ENCODE data around the gene GPRIN3.

The GPRIN3 gene

GRCh38 chr4:89253935-89254334, 53.7 kb downstream of the GPRIN3 start:
- no peak for DNase-seq

GRCh38 chr4:89253311-89253710, 54.3 kb downstream of the GPRIN3 start:
- DNase-seq, result no peak

GRCh38 chr4:89251396-89251795, 56.2 kb downstream of the GPRIN3 start:
- DNase-seq, result no peak

- no peak for DNase-seq
Observed at GRCh38 chr4:89249716-89250361, 57.8 kb downstream of the GPRIN3 start.

GRCh38 chr4:89249313-89249712, 58.3 kb downstream of the GPRIN3 start:
- DNase-seq, result no peak

- peak; percentile 88 for DNase-seq
Observed at GRCh38 chr4:89248879-89249281, 58.7 kb downstream of the GPRIN3 start.

- no peak for DNase-seq
Observed at GRCh38 chr4:89247951-89248350, 59.6 kb downstream of the GPRIN3 start.

GRCh38 chr4:89245459-89245858, 62.1 kb downstream of the GPRIN3 start:
- DNase-seq, result peak; percentile 17

GRCh38 chr4:89243733-89244252, 63.8 kb downstream of the GPRIN3 start:
- no peak for DNase-seq

- peak; percentile 64 for DNase-seq
Observed at GRCh38 chr4:89242864-89243732, 64.5 kb downstream of the GPRIN3 start.

GRCh38 chr4:89242216-89242615, 65.4 kb downstream of the GPRIN3 start:
- no peak for DNase-seq

- no peak for DNase-seq
Observed at GRCh38 chr4:89230271-89230670, 77.3 kb downstream of the GPRIN3 start.

GRCh38 chr4:89226665-89227574, 80.7 kb downstream of the GPRIN3 start:
- DNase-seq, result peak; percentile 45

GRCh38 chr4:89222170-89222569, 85.4 kb downstream of the GPRIN3 start:
- DNase-seq, result no peak

- DNase-seq, result no peak
Observed at GRCh38 chr4:89221167-89221867, 86.3 kb downstream of the GPRIN3 start.

- DNase-seq, result no peak
Observed at GRCh38 chr4:89218587-89218986, 89.0 kb downstream of the GPRIN3 start.

- no peak for DNase-seq
Observed at GRCh38 chr4:89217604-89218003, 90.0 kb downstream of the GPRIN3 start.

- no peak for DNase-seq
Observed at GRCh38 chr4:89216866-89217265, 90.7 kb downstream of the GPRIN3 start.

- no peak for DNase-seq
Observed at GRCh38 chr4:89216422-89216821, 91.2 kb downstream of the GPRIN3 start.

GRCh38 chr4:89215736-89216135, 91.9 kb downstream of the GPRIN3 start:
- DNase-seq, result no peak

GRCh38 chr4:89214308-89214707, 93.3 kb downstream of the GPRIN3 start:
- DNase-seq, result no peak

GRCh38 chr4:89213382-89213701, 94.3 kb downstream of the GPRIN3 start:
- no peak for DNase-seq
